Thyroid gland (tissue), 4 donors: Measurements from ENCODE around the gene LAMTOR4.

Experiments used
- CTCF ChIP-seq, 6 experiments: fragments of 200-600 bp in 3 of 6; fragments of 450-650 bp in 3 of 6; sonication (generic) in 3 of 6; IDR thresholded peaks; one replicate each; pipeline ENCODE4 v1.5.1; 2016 to 2019; ENCODE audit warnings: antibody characterized with exemption in 6 of 6, mild to moderate bottlenecking in 2 of 6, inconsistent platforms in 1 of 6, moderate library complexity in 1 of 6
- POLR2A ChIP-seq, 2 donors: fragments of 450-650 bp; IDR thresholded peaks; one replicate each; pipeline ENCODE4 v1.6.1; 2017; ENCODE audit warnings: antibody characterized with exemption in 2 of 2, mild to moderate bottlenecking in 2 of 2, moderate library complexity in 1 of 2

- TF ChIP-seq CTCF (IDR thresholded peaks at IDR 0.05) (no peak), POLR2A (IDR thresholded peaks at IDR 0.05) (no peak)
Measured at GRCh38 chr7:100111914-100112313, 36.8 kb upstream of the LAMTOR4 start.
